Measurements from ENCODE around the gene PITPNM3.

Gene PITPNM3

DNA sequence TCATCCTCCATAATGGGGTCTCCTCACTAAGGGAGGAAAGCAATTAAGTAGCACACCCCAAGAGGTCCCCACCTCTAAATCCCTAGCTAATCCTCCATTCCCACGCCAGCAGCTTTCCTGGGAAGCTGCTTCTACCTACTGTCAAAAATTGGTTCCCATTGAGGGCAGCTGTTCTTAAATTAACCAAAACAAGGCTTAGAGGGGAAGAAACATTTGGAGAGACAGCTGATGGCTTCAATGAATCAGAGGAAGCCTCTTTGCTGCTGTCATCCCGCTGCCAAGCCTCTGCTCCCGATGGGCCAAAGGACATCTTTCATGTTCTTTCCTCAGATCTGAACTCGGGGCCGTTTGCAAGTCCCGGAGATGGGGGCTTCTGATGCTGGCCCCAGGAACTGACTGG is 148.1 kb downstream of the PITPNM3 start:
- no peak for DNase-seq (ENCODE audit: low read depth in 2 of 2)

DNA sequence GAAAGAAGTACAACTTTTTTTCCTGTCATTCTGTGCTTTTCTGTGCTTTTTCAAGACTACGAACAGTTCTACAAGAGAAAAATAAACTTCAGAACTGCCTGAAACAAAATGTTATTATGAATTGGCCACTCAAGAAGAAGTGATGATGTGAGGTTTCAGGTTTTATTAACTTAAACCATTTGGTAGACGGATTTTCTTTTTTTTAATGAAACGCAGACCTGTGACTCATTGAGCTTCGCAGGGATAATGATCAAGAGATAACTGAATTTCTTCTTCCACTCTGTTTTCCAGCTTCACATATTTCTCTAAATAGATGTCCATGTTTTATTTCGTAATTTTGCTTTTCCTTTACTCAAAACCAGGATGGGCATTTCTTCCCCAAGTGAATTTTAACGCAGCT is 154.1 kb downstream of the PITPNM3 start:
- DNase-seq (ENCODE audit: low read depth in 2 of 2): no peak

Measured in activated CD4-positive, alpha-beta T cell treated with anti-CD3 and anti-CD28 coated beads for 24 hours (primary cell).